MV-4-11 (cell line): Measurements from ENCODE around the gene ANKRD30A.
"Not testable (repeated sequence)": the region's sequence is repeated elsewhere in the genome, so short reads cannot be mapped to it uniquely, and the experiment has no call there.

Experiments
- DNase-seq: peaks from one replicate; lab custom pipeline; 2025; lab: John Stamatoyannopoulos, UW

Gene ANKRD30A, protein sequence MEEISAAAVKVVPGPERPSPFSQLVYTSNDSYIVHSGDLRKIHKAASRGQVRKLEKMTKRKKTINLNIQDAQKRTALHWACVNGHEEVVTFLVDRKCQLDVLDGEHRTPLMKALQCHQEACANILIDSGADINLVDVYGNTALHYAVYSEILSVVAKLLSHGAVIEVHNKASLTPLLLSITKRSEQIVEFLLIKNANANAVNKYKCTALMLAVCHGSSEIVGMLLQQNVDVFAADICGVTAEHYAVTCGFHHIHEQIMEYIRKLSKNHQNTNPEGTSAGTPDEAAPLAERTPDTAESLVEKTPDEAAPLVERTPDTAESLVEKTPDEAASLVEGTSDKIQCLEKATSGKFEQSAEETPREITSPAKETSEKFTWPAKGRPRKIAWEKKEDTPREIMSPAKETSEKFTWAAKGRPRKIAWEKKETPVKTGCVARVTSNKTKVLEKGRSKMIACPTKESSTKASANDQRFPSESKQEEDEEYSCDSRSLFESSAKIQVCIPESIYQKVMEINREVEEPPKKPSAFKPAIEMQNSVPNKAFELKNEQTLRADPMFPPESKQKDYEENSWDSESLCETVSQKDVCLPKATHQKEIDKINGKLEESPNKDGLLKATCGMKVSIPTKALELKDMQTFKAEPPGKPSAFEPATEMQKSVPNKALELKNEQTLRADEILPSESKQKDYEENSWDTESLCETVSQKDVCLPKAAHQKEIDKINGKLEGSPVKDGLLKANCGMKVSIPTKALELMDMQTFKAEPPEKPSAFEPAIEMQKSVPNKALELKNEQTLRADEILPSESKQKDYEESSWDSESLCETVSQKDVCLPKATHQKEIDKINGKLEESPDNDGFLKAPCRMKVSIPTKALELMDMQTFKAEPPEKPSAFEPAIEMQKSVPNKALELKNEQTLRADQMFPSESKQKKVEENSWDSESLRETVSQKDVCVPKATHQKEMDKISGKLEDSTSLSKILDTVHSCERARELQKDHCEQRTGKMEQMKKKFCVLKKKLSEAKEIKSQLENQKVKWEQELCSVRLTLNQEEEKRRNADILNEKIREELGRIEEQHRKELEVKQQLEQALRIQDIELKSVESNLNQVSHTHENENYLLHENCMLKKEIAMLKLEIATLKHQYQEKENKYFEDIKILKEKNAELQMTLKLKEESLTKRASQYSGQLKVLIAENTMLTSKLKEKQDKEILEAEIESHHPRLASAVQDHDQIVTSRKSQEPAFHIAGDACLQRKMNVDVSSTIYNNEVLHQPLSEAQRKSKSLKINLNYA (N-terminal part only)

DNA sequence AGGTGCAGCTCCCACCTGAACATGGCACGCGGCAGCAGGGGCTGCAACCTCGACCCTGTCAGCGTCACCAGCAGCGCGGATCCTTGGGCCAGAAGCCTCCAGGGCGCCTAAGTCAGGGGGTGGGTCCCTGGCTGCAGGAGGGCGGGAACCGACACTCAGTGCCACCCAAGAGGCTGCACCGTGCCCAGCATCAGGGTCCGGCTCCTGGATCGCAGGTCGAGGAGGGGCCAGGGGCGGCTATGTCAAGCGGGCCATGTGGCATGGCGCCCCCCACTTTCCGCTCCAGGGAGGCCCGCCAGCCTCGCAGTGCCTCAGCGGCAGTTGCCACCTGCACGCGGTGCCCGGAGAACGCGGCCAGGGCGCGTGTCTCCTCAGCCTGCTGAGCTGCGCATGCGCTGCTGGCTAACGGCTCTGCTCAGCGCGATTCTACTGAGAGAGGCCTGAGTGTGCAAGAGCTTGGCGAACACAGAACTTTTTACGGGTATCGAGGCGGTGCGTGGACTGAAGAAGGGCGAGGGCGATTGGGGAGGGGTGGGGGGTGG, at the start of gene ANKRD30A:
TSS of gene ANKRD30A (plus strand) at position 408 of the 542 bp plus-strand sequence. CDS start 190 bp downstream, outside the sequence.
- no peak for DNase-seq

DNA sequence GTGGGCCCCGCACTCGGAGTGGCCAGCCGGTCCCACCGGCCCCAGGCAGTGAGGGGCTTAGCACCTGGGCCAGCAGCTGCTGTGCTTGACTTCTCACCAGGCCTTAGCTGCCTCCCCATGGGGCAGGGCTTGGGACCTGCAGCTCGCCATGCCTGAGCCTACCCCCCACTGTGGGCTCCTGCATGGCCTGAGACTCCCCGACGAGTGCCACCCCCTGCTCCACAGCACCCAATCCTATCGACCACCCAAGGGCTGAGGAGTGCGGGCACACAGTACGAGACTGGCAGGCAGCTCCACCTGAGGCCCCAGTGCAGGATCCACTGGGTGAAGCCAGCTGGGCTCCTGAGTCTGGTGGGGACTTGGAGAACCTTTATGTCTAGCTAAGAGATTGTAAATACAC, 49.3 kb upstream of the ANKRD30A start:
- DNase-seq: not testable (repeated sequence)

DNA sequence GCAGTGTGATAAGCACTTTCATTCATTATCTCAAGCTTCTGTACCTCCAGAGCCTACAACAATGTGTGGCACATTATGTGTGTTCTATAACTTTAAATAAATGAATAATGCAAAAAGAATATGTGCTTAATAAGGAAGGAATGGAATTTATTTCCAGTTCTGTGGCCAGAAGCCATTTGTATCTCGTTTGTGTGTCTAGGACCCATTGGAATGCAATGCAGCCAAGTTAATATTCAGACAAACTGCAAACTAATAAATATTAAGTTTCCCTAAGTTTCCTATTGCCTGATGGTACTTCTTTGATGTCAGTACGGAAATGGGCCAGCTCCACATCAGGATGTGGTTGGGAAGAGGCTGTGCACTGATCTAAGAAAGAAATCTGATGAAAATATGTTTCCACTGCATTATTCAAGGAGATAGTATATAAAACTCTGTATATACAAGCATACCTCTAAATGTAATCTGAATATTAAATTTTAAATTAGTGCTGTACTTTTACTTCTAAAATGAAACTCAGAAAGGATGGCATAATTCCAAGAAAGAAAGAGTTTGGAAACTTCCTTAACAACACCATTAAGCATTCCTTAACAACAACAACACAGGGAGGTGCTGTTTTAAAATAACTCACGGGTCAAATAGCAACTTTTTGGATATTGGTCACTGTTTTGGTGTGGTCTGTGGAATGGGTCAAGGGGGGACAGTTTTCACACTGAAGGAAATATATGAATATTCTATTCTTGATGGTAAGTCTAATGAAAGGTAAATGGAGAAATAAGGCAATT, 29.4 kb upstream of the ANKRD30A start:
- no peak for DNase-seq

DNA sequence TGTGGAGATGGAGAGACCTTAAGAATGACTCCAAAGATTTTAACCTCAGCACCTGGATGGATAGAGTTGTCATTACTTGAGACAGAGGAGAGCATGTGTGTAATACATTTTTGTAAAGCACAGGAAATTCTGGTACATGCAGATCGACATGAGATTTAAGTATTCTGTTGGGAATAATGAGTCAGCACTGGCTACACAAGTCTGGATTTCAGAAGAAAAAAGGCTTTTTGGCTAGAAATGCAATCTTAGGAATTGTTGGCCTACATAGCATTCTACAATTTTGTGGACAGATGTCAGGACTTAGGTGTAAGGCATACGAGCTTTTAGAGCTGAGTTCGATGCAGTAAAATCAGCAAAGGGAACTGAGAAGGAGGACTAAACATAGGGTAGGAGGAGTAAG, 24.1 kb upstream of the ANKRD30A start:
- no peak for DNase-seq

DNA sequence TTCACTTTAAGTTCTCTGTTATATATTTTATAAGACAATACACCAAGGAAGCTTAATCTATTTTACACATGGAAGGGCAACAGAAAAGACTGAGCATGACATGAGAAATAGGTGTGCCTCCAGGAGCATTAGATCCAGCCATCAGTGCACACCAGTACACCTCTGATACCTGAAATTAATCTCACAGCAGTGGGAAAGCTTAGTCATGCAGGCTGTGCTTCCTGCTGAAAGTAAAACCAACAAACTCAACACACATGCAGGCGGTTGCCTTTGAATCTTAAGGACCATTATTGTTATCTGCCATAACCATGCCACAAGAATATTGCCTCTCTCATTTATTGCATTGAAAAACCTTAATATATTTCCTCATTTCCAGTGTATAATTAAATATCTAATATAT, 16.4 kb upstream of the ANKRD30A start:
- DNase-seq: no peak

DNA sequence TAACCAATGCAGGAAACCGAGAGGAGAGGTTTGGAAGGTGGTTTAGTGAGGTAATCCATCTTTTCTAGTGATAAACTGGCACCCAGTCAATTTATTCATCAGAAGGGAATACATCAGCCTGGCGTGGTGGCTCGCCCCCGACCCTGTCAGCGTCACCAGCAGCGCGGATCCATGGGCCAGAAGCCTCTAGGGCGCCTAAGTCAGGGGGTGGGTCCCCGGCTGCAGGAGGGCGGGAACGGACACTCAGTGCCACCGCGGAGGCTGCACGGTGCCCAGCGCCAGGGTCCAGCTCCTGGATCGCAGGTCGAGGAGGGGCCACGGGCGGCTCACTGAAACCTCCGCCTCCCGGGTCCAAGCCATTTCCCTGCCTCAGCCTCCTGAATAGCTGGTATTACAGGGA, 866 bp upstream of the ANKRD30A start:
- no peak for DNase-seq

DNA sequence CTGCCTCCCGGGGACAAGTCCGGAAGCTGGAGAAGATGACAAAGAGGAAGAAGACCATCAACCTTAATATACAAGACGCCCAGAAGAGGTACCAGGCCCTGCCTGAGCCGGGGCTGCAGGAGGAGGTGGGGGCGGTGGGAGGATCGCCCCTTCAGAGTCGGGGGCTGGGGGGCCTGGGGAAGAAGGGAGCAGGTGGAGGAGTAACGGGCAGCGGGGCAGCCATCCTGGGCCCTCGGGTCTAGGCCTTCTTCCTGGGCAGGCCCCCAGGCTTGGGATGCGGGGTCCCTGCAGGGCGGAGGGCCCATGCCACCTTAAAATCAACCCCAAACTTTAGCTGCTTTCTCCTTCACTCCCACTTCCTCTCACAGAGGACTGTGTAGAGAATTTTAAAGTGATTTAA, 523 bp downstream of the ANKRD30A start:
- no peak for DNase-seq

DNA sequence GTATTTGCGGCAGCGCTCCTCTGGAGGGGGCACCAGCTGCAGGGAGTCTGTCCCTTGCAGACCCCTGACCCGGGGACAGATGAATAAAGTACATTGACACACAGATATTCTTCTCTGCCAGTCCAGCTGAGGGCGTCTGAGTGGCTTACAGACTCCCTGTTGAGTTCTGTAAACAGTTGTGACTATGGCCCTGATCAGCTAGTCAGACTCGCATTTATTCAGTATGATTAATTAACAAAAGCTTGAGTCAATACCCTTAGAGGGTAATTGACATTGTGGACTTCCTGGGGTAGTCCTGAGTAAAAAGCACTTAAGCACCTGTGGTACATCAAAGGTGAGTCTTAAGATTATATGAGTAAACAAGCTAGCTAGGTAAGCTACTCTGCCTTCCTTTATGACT, 21.0 kb downstream of the ANKRD30A start:
- DNase-seq: no peak

DNA sequence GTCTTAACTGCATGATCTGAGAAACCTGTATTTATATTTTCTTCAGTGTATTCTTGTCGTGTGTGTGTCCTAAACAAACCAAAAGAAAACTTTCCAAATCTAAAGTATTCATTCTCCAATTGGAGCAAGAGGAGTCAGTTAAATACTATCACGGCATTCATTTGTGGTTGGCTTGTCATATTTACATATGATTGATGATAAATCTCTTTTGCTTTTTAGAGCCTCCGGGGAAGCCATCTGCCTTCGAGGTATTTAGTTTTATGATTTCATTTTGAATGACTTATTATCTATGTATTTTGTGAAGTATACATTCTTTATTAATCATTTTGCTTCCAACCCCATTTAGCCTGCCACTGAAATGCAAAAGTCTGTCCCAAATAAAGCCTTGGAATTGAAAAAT, 37.0 kb downstream of the ANKRD30A start:
- DNase-seq: not testable (repeated sequence)

DNA sequence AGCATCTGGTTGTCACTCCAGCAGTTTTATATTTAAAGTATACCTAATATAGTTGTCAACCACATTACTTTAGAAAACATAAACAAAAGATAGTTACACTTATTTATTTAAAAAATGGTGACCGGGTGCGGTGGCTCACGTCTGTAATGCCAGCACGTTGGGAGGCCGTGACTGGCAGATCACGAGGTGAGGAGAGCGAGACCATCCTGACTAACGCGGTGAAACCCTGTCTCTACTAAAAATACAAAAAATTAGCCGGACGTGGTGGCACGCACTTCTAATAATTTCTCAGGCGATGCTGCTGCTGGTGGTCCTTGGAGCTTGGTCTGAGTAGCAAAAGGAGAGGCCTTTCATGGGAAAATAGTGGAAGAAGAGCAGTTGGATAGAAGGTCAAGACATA, 46.5 kb downstream of the ANKRD30A start:
- DNase-seq: not testable (repeated sequence)

DNA sequence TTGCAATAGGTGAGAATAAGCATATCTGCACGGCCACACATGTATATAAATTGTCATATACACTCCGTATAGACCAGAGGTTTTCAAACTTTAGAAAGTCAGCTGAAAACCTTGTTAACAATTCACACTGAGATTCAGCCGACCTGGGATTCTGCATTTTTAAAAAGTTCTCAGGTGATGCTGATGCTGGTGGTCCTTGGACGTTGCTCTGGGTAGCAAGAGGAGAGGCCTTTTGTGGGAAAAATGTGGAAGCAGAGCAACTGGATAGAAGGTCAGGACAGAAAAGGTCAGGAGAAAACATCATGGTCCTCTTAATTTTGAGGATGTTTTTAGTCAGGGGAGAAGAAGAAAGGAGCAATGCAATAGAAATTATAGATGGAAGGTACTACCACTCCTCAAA, 52.9 kb downstream of the ANKRD30A start:
- not testable (repeated sequence) for DNase-seq

DNA sequence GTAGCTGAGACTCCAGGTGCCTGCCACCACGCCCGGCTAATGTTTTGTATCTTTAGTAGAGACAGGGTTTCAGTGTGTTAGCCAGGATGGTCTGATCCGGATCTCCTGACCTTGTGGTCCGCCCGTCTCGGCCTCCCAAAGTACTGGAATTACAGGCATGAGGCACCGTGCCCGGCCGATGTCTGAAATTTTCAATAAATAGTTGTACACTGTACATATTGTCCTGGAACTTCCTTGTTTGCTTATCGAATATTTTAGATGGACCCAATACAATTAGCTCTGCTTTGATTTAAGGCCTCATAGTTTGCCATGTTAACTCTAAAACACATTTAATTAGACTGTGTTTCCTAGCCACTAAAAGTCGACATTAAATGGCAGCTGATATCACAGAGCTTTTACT, 57.3 kb downstream of the ANKRD30A start:
- DNase-seq: not testable (repeated sequence)

DNA sequence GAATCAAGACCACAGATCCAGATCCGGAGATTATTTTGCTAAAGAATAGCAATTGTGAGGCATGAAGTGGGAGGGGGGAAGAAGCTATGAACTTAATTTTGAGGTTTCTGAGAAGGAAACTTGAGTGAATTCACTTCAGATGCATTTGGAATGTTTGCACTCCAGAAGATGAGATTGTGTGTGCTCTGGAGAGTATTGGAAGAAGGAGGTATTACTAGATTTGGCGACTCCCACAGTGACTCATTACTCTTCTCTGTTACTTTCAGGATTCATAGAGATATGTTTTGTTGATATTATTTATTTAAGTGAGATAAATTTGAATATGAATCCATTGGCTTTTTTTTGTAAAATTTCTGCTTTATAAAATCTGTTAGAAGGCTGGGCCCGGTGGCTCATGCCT, 80.7 kb downstream of the ANKRD30A start:
- DNase-seq: no peak

DNA sequence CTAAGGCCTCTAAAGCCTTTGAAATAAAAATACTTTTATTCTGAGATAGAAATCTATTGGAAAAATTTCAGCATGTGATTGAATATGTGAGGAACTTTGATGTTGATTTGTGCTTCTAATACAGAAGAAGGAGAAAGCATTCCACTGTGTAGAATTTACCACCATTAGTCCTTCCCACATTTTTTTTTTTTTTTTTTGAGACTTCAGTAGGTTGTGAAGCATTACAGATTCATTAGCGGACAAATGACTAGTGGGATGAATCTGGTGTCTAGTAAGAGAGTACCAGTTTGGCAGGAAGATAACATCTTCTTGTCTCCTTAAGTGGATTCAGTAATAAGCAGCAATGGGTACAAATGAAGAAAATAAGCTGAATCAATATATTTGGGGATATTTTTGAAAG, 95.5 kb downstream of the ANKRD30A start:
- DNase-seq: no peak

DNA sequence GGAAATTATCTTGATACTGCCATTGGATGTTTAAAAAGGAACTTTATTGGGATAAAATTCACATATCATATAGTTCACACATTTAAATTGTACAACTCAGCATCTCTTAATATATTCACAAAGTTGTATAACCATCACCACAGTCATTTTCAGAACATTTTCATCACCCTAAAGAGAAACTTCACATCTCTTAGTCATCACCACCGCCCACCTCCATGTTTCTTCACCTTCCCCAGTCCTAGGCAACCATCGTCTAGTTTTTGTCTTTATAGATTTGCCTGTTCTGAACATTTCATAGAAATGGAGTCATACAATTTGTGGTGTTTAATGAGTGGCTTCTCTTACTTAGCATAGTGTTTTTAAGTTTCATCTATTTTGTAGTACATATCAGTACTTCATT, 96.6 kb downstream of the ANKRD30A start:
- no peak for DNase-seq

DNA sequence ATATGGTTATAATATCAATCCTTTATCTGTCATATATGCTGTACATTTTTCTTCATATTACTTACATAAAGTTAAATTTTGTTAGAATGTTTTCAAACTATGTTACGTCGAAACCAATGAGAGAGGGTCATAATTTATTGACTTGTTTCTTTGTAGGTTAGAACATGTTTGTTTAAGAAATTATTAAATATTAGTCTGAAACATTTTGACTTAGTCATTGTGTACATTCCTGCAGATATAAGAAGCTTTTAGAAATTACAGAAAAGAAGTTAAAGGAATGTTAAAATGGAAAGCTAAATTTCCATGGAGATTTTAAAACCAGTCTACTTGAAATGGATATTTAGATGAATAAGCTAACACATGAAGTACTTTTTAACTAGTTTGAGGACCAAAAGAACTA, 99.8 kb downstream of the ANKRD30A start:
- no peak for DNase-seq

DNA sequence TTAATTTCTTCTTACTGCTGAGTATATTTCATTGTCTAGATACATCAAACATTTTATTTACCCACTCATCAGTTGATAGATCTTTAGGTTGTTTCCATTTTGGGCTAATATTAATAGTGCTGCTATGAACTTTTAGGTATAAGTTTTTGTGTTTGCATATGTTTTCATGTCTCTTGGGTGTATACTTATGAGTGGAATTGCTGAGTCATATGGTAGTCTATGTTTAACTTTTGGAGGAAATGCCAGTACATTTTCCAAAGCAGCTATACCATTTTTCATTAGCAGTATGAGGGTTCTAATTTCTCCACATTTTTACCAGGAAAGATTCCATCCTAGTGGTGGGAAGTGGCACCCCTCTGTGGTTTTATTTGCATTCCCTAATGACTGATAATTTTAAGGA, 101.1 kb downstream of the ANKRD30A start:
- DNase-seq: no peak

DNA sequence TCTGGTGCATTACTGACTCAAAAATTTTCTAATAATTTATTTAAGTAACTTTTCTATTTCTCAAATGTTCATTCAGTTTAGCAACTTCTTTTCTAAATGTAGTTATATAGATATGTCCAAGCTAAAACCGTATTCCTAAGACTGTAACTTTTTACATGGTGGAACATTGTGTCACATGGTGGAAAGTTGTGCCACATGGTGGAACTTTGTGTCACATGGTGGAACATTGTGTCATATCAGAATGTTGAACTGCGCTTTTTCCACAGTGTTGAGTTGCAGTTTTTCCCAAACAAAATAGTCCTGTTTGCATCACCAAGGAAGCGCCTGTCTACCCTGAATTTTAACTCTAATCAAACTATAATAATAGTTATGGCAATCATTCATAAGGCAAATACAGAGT, 109.3 kb downstream of the ANKRD30A start:
- no peak for DNase-seq

DNA sequence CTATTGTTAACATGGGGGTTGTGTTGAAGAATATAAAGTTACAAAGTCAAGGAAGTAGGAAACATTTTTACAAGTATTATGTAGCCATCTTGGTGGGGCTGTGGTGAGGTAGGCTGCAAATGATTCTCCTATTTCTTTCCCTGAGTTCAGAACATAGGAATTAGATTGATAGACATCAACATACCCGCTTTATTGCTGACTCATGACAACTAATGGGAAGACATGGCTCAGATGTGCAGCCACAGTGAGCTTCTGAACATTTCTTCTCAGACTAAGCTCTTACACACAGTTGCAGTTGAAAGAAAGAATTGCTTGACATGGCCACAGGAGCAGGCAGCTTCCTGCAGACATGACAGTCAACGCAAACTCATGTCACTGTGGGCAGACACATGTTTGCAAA, 110.7 kb downstream of the ANKRD30A start:
- DNase-seq: no peak

DNA sequence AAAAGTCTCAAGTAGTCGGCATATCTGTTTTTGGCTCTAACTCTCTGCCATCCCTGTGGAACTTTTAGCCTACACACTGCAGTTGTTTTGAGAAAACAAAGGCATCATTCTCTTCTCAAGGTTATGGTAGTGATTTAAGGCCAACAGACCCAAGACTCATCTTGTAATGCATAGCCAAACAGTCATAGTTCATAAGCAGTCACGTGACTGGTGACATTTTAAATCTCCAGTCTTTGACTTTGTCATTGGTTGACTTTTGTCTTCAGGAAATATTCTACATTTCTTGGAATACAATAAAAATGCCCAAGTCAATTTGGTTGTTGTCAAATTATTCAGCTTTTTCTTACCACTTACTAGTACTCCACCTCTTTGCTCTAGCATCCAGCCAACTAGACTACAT, 114.8 kb downstream of the ANKRD30A start:
- DNase-seq: no peak

DNA sequence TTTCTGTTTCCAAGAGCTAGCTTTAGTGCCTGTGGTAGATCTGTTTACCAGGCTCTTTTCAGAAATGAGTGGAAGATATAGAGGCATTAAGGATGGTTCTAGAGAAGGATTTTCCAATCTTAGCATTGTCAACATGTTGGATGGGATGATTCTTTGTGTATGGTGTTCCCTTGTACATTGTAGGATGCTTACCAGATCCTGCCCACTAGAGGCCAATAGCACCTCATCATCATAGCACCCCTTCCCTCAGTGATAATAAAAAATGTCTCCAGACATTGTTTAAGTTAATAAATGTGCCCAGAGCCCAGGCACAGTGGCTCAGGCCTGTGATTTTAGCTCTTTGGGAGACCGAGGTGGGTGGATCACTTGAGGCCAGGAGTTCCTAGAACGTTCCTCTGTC, 121.2 kb downstream of the ANKRD30A start:
- no peak for DNase-seq
